Erythroblast (primary cell): Measurements from ENCODE around the gene FSIP1.

ENCODE experiments used
- GATA1 ChIP-seq: IDR thresholded peaks from 2 replicates; pipeline ENCODE4 v1.6.1; 2011; ENCODE audit warnings: low read depth, mild to moderate bottlenecking, control low read depth, low read length, moderate library complexity
- POLR2A ChIP-seq: IDR thresholded peaks from 2 replicates; pipeline ENCODE4 v1.6.1; 2011; ENCODE audit warnings: mild to moderate bottlenecking, low read length

DNA sequence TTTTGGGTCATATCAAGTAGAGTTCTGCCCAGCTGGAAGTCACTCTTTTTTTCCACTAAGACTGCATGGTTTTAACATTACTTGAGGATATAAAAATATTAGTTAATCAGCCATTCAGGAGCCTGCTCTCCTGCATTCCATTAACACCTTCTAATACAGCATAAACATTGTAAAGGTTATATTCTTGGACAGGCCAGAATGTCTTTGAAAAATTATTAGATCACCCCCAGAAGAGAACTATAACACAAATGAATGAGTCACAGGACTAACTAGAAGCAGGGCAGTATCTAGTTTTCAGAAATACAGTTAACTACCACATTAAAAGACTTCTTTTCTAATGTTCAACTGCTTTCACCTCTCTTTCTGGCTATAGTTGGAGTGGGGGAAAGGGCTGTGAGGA lies 120.9 kb downstream of the FSIP1 start:
- TF ChIP-seq POLR2A, result no peak
- TF ChIP-seq GATA1, result no peak
